ENCODE results near the gene PLXNA1. TPM values are rescaled to one million over a fixed set of nuclear protein-coding genes. Genes with fewer than 3 reads are reported as not detected.

PLXNA1 gene
- total and polyA plus RNA-seq, 12 donors: 14.3 to 29.7 (median 24.1) TPM

- ATAC-seq (no peak), DNase-seq (no peak)
- Histone ChIP-seq H3K27me3 (no peaks in the 10 kb centered on the region), H3K4me1 (peaks cover 0 to 21% (median 8%) of the 10 kb centered on the region in 9 donors), H3K4me3 (no peak overlapping the region), H3K9me3 (no peaks in the 10 kb centered on the region), H3K27ac (no peak overlapping the region), H3K36me3 (no peaks in the 10 kb centered on the region)
- no peak for TF ChIP-seq CTCF (IDR thresholded peaks at IDR 0.05)
- intact Hi-C loops (cut with DNase I): no loop called here
- 92 to 96% methylated on average over 12 of the region's 12 CpGs for WGBS, 2 donors
These were observed 38.6 kb upstream of the PLXNA1 start for GRCh38 chr3:126944089-126944965.

GRCh38 chr3:126945171-126945721 is 37.7 kb upstream of the PLXNA1 start:
- H3K9me3 ChIP-seq: no peaks in the 10 kb centered on the region
- TF ChIP-seq CTCF (IDR thresholded peaks at IDR 0.05): no peak
- no peaks in the 10 kb centered on the region for H3K27me3 ChIP-seq
- ATAC-seq: no peak
- 89 to 93% methylated on average over 17 of the region's 17 CpGs for WGBS, 2 donors
- no peak overlapping the region for H3K27ac ChIP-seq
- H3K36me3 ChIP-seq: no peaks in the 10 kb centered on the region
- intact Hi-C loops (cut with DNase I): no loop called here
- H3K4me3 ChIP-seq: no peak overlapping the region
- DNase-seq: no peak
- H3K4me1 ChIP-seq: peaks cover 0 to 20% (median 8%) of the 10 kb centered on the region in 9 donors

GRCh38 chr3:126945891-126946290 is 37.0 kb upstream of the PLXNA1 start:
- ATAC-seq (no peak), DNase-seq (no peak)
- intact Hi-C loops (cut with DNase I): no loop called here
- Histone ChIP-seq H3K27ac (no peak overlapping the region), H3K4me1 (peaks cover 0 to 20% (median 8%) of the 10 kb centered on the region in 9 donors), H3K9me3 (no peaks in the 10 kb centered on the region), H3K36me3 (no peaks in the 10 kb centered on the region), H3K4me3 (no peak overlapping the region), H3K27me3 (no peaks in the 10 kb centered on the region)
- no peak for TF ChIP-seq CTCF (IDR thresholded peaks at IDR 0.05)
- WGBS, 2 donors: 85 to 96% methylated on average over 9 of the region's 9 CpGs

- no peaks in the 10 kb centered on the region for H3K36me3 ChIP-seq
- H3K4me1 ChIP-seq: peaks cover 0 to 20% (median 8%) of the 10 kb centered on the region in 9 donors
- ATAC-seq: no peak
- no peak for TF ChIP-seq CTCF (IDR thresholded peaks at IDR 0.05)
- no peaks in the 10 kb centered on the region for H3K27me3 ChIP-seq
- 92 to 94% methylated on average over 11 of the region's 11 CpGs for WGBS, 2 donors
- intact Hi-C loops (cut with DNase I): no loop called here
- DNase-seq: no peak
- H3K4me3 ChIP-seq: no peak overlapping the region
- H3K9me3 ChIP-seq: no peaks in the 10 kb centered on the region
- H3K27ac ChIP-seq: no peak overlapping the region
These were observed 36.5 kb upstream of the PLXNA1 start for GRCh38 chr3:126946405-126946804.

All from heart right ventricle (tissue), 16 donors.